ENCODE data around the gene SLC41A1. TPM values are rescaled to one million over a fixed set of nuclear protein-coding genes. Genes with fewer than 3 reads are reported as not detected.

The SLC41A1 gene
- total and polyA plus RNA-seq, 2 donors (not counting 3 experiments of a cell fraction or from before 2014, with no cell fraction given): 21.7 to 22.0 TPM

GRCh38 chr1:205834751-205835150, 21.8 kb upstream of the SLC41A1 start:
- no TSS peak for BruUV-seq (replicated peaks)
- Histone ChIP-seq H3K4me1 (ENCODE audit: control insufficient read depth, extremely low read depth, insufficient read depth, low read length) (no peaks in the 10 kb centered on the region), H3K4me2 (ENCODE audit: insufficient read depth, low read length) (no peak overlapping the region), H3K79me2 (ENCODE audit: control insufficient read depth, insufficient read depth, low read length) (no peaks in the 10 kb centered on the region), H3K27ac (ENCODE audit: insufficient read depth, low read depth, low read length) (no peak overlapping the region), H3K4me3 (replicated peaks in 1 of 3; ENCODE audit: insufficient read depth in 1 of 3, low read depth in 1 of 3, low read length in 3 of 3) (no peak overlapping the region), H3K36me3 (ENCODE audit: control insufficient read depth in 2 of 2, extremely low read depth in 1 of 2, insufficient read depth in 2 of 2, low read length in 2 of 2) (no peaks in the 10 kb centered on the region), H3K27me3 (ENCODE audit: control insufficient read depth in 2 of 2, insufficient read depth in 2 of 2, low read length in 2 of 2) (peaks cover 2% of the 10 kb centered on the region in 2 experiments), H3K9me1 (replicated peaks; ENCODE audit: control insufficient read depth, extremely low read depth, insufficient read depth, low read length) (no peaks in the 10 kb centered on the region), H4K20me1 (replicated peaks; ENCODE audit: control insufficient read depth, extremely low read depth, insufficient read depth, low read length) (no peaks in the 10 kb centered on the region), H3K9me3 (replicated peaks; ENCODE audit: control insufficient read depth, insufficient read depth, low read length) (no peaks in the 10 kb centered on the region), H3K9ac (replicated peaks; ENCODE audit: extremely low read depth, insufficient read depth, low read length) (no peak overlapping the region), H2AFZ (ENCODE audit: low read depth, low read length) (no peak overlapping the region)
- TF ChIP-seq JUN (IDR thresholded peaks at IDR 0.05; ENCODE audit: borderline replicate concordance, insufficient read depth, insufficient read length, low read depth) (no peak), GATA2 (IDR thresholded peaks at IDR 0.05; ENCODE audit: insufficient read depth, insufficient read length, low read depth, low read length) (no peak), MYC (IDR thresholded peaks at IDR 0.05; ENCODE audit: low read depth, low read length) (no peak), MAX (IDR thresholded peaks at IDR 0.05; ENCODE audit: insufficient read depth, insufficient read length) (no peak), EZH2 (IDR thresholded peaks at IDR 0.05; ENCODE audit: borderline replicate concordance, low read depth, low read length, severe bottlenecking) (no peak), FOS (IDR thresholded peaks at IDR 0.05; ENCODE audit: borderline replicate concordance, insufficient read depth, low read length) (no peak), POLR2AphosphoS5 (IDR thresholded peaks at IDR 0.05; ENCODE audit: insufficient read depth, low read depth, low read length) (no peak), POLR2A (IDR thresholded peaks at IDR 0.05; ENCODE audit: low read depth, low read length) (no peak), CTCF (IDR thresholded peaks at IDR 0.05; ENCODE audit: extremely low read depth in 1 of 2, insufficient read depth in 1 of 2, low read depth in 1 of 2, low read length in 2 of 2) (no peak)
- intact Hi-C loops (cut with micrococcal nuclease): no loop called here
- ChIA-PET CTCF (no interaction called here), POLR2A (no interaction called here)
- dilution Hi-C loops (cut with MboI; ENCODE audit: extremely low pct_ligation_motif_present, low sequenced_read_pairs): no loop called here
- DNase-seq (ENCODE audit: low read depth, low spot score): peak; percentile 7
- FAIRE-seq: peak; percentile 15
